WTC11 (cell line): ENCODE results near the gene OR6B2.

ENCODE experiments used
- ETV6 ChIP-seq: sonication (generic); formaldehyde crosslinking; IDR thresholded peaks from 2 replicates; pipeline ENCODE4 v1.8.1; 2022; ENCODE audit warnings: mild to moderate bottlenecking, missing genetic modification reagents
- IRF2 ChIP-seq: sonication (generic); formaldehyde crosslinking; IDR thresholded peaks from 2 replicates; pipeline ENCODE4 v1.8.0; 2022; ENCODE audit warnings: low read depth, missing genetic modification reagents, borderline replicate concordance
- MYBL2 ChIP-seq: sonication (generic); formaldehyde crosslinking; IDR thresholded peaks from 2 replicates; pipeline ENCODE4 v1.8.1; 2023; ENCODE audit warnings: mild to moderate bottlenecking, moderate library complexity, missing genetic modification reagents
- RELA ChIP-seq: sonication (generic); formaldehyde crosslinking; IDR thresholded peaks from 2 replicates; pipeline ENCODE4 v1.8.1; 2022; ENCODE audit warnings: missing genetic modification reagents, mild to moderate bottlenecking, borderline replicate concordance
- SMAD4 ChIP-seq: sonication (generic); formaldehyde crosslinking; IDR thresholded peaks from 2 replicates; pipeline ENCODE4 v1.8.0; 2022; ENCODE audit warnings: mild to moderate bottlenecking, missing genetic modification reagents
- SOX15 ChIP-seq: fragments of 250-450 bp; sonication (Bioruptor Pico); IDR thresholded peaks from 2 replicates; pipeline ENCODE4 v1.9.0; 2021; ENCODE audit warnings: mild to moderate bottlenecking
- TEAD1 ChIP-seq: sonication (generic); formaldehyde crosslinking; IDR thresholded peaks from 2 replicates; pipeline ENCODE4 v1.8.0; 2022; ENCODE audit warnings: mild to moderate bottlenecking, missing genetic modification reagents
- TEAD4 ChIP-seq: sonication (generic); formaldehyde crosslinking; IDR thresholded peaks from 2 replicates; pipeline ENCODE4 v1.8.0; 2022; ENCODE audit warnings: mild to moderate bottlenecking, missing genetic modification reagents
- TP53 ChIP-seq: sonication (generic); formaldehyde crosslinking; IDR thresholded peaks from 2 replicates; pipeline ENCODE4 v1.8.1; 2023; ENCODE audit warnings: mild to moderate bottlenecking, missing genetic modification reagents
- TF ChIP-seq, protein P1 (sequence below): fragments of 200-600 bp; IDR thresholded peaks from 2 replicates; pipeline ENCODE4 v1.8.0; 2022; ENCODE audit warnings: antibody characterized with exemption
- TF ChIP-seq, protein P2 (sequence below): sonication (generic); formaldehyde crosslinking; IDR thresholded peaks from 2 replicates; pipeline ENCODE4 v1.8.0; 2022; ENCODE audit warnings: mild to moderate bottlenecking, missing genetic modification reagents
- TF ChIP-seq, protein P3 (sequence below): sonication (generic); formaldehyde crosslinking; IDR thresholded peaks from 2 replicates; pipeline ENCODE4 v1.8.0; 2023; ENCODE audit warnings: missing genetic modification reagents

DNA sequence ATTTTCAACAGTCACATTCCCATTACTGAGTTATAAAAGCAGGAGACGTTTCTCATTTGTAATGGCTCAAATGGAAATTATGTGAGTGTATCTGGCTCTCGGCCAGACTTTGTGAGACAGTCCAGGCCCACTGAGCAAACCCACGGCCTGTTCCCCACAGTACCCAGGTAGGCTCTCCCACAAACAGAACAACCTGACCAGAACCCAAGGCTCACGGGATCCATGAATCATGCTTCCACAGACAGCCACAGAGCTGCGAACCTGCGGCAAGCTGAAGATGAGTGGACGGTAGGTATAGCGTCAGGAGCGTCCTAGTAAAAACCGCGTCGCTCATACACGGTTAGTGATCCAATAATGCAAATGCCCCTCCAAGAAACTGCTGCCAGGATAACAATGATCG lies 39.3 kb downstream of the OR6B2 start:
- TF ChIP-seq, protein P1, sequence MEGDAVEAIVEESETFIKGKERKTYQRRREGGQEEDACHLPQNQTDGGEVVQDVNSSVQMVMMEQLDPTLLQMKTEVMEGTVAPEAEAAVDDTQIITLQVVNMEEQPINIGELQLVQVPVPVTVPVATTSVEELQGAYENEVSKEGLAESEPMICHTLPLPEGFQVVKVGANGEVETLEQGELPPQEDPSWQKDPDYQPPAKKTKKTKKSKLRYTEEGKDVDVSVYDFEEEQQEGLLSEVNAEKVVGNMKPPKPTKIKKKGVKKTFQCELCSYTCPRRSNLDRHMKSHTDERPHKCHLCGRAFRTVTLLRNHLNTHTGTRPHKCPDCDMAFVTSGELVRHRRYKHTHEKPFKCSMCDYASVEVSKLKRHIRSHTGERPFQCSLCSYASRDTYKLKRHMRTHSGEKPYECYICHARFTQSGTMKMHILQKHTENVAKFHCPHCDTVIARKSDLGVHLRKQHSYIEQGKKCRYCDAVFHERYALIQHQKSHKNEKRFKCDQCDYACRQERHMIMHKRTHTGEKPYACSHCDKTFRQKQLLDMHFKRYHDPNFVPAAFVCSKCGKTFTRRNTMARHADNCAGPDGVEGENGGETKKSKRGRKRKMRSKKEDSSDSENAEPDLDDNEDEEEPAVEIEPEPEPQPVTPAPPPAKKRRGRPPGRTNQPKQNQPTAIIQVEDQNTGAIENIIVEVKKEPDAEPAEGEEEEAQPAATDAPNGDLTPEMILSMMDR, result no peak
- TF ChIP-seq TP53, result no peak
- no peak for TF ChIP-seq IRF2
- TF ChIP-seq TEAD4 (CRISPR knock-in tag), result no peak
- TF ChIP-seq, protein P2, sequence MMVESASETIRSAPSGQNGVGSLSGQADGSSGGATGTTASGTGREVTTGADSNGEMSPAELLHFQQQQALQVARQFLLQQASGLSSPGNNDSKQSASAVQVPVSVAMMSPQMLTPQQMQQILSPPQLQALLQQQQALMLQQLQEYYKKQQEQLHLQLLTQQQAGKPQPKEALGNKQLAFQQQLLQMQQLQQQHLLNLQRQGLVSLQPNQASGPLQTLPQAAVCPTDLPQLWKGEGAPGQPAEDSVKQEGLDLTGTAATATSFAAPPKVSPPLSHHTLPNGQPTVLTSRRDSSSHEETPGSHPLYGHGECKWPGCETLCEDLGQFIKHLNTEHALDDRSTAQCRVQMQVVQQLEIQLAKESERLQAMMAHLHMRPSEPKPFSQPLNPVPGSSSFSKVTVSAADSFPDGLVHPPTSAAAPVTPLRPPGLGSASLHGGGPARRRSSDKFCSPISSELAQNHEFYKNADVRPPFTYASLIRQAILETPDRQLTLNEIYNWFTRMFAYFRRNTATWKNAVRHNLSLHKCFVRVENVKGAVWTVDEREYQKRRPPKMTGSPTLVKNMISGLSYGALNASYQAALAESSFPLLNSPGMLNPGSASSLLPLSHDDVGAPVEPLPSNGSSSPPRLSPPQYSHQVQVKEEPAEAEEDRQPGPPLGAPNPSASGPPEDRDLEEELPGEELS (CRISPR knock-in tag), result no peak
- TF ChIP-seq MYBL2 (CRISPR knock-in tag), result no peak
- no peak for TF ChIP-seq SOX15 (CRISPR knock-in tag)
- no peak for TF ChIP-seq SMAD4
- TF ChIP-seq, protein P3, sequence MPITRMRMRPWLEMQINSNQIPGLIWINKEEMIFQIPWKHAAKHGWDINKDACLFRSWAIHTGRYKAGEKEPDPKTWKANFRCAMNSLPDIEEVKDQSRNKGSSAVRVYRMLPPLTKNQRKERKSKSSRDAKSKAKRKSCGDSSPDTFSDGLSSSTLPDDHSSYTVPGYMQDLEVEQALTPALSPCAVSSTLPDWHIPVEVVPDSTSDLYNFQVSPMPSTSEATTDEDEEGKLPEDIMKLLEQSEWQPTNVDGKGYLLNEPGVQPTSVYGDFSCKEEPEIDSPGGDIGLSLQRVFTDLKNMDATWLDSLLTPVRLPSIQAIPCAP (CRISPR knock-in tag), result no peak
- no peak for TF ChIP-seq ETV6 (CRISPR knock-in tag)
- TF ChIP-seq RELA, result no peak
- no peak for TF ChIP-seq TEAD1 (CRISPR knock-in tag)
